Stimulated activated CD4-positive, alpha-beta T cell treated with anti-CD3 and anti-CD28 coated beads, Interleukin-15, amount 100 ng/mL, for 48 hours (primary cell): ENCODE results near the gene ASCC3.

Experiments
- DNase-seq, 2 donors: peaks; one replicate each; pipeline ENCODE4 v3.0.0-alpha.2; 2020; ENCODE audit warnings: low read depth in 2 of 2

The ASCC3 gene

GRCh38 chr6:100730001-100730980 lies 150.8 kb downstream of the ASCC3 start:
- DNase-seq = no peak

- DNase-seq = no peak
Observed at GRCh38 chr6:100726666-100727065, 154.5 kb downstream of the ASCC3 start.

GRCh38 chr6:100724696-100725095 lies 156.4 kb downstream of the ASCC3 start:
- no peak for DNase-seq

DNA sequence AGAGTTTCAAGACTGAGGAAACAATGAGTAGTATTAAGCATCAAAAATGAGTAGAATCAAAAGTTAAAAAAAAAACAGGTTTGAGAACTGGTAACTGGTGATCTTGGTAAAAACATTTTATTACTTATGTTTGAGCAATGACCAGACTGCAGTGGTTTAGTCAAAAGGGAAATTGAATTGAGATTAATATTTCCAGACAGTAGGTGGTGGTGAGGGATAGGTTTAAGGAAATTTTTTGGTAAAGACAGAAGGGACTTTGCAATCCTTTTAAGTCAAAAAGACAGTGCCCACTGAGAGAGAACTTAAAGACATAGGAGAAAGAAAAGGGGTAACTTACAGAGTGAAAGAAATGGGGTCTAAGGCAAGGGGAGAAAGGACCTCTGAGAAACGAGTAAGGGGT lies 156.9 kb downstream of the ASCC3 start:
- no peak for DNase-seq

DNA sequence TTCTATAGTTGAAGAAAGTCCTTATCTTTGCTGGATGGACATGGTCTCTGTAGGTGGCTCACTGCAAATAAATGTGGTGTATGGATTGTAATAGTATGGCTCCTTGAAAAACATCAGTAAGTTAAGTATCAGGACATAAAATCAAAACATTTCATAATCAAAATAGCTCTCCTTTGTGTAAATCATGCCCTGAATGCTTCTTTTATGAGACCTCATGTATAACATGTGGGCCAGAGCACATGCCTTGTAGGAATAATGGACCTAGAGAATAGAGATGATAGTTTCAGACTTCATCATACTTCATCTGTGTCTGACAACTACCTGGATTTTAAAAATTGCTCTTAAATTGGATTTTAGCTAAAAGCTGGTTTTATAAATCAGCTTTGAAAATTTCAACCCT lies 159.9 kb downstream of the ASCC3 start:
- DNase-seq = no peak

DNA sequence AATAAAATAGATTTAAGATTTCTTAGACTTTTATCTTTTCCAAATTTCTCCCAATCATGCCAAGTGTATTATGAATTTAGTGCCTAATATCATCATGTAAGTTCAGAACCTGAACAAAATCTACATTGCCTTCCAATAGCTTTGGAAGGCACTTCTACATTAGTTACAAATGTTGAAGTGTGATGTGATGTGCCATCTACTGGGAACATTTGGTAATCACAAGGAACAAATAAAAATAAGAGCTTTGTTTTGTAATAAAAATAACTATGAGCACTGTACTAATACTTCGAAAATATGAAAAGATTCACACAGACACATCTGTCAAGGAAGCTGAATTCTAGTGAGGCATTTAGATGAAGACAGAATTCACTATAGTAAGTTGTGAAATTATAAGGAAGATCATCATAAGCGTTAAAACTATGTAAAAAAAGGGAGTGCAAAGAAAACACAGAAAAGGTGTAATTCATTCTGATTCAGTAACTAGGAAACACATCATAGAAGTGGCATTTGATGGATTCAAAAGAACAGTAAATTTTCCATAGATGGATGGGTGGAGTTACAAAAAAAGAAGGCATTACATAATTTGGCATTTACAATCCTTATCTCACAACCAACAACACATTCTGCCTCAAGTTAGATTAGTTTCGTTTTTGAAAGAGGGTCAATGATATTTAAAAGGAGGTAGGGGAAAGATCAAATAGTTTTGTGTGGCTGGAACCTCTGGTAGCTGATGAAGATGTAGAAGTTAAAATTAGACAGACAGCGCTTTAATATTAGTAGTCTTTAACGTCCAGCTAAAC lies 161.0 kb downstream of the ASCC3 start:
- DNase-seq = no peak

DNA sequence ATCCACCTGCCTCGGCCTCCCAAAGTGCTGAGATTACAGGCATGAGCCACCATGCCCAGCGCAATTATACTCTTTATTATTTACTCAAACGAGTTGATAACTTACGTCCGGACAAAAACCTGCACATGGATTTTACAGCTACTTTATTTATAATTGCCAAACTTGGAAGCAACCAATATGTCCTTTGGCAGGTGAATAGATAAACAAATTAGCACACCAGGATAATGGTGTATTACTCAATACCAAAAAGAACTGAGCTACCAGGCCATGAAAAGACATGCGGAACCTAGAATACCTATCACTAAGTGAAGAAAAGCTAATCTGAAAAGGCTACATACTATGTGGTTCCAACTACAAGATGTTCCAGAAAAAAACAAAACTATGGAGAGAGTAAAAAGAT lies 168.1 kb downstream of the ASCC3 start:
- no peak for DNase-seq

DNA sequence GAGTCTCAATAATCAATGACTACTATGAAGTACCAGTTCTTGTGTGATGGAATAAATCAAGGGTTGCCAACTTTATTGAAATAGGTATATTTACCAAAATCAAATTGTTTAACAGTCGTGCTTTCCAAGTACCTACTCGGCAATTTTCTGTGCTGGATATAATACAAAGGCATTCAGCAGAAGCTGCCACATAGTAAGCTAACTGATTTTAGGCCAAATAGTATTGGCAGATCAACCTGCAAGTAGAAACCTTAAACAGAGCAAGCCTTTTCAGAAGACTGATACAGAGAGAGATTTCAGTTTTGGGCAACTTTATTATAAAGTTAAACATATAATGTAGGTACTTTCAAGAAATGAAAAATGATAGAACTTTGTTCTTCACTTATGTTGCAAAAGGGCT lies 174.6 kb downstream of the ASCC3 start:
- DNase-seq = no peak

GRCh38 chr6:100704961-100705360 lies 176.2 kb downstream of the ASCC3 start:
- no peak for DNase-seq

GRCh38 chr6:100701728-100702127 lies 179.4 kb downstream of the ASCC3 start:
- no peak for DNase-seq

- no peak for DNase-seq
Observed at GRCh38 chr6:100700009-100700408, 181.1 kb downstream of the ASCC3 start.

- DNase-seq = no peak
Observed at GRCh38 chr6:100695445-100695844, 185.7 kb downstream of the ASCC3 start.

GRCh38 chr6:100693249-100693927 lies 187.7 kb downstream of the ASCC3 start:
- no peak for DNase-seq

GRCh38 chr6:100691972-100692371 lies 189.2 kb downstream of the ASCC3 start:
- no peak for DNase-seq

GRCh38 chr6:100686216-100686615 lies 194.9 kb downstream of the ASCC3 start:
- DNase-seq = no peak

DNA sequence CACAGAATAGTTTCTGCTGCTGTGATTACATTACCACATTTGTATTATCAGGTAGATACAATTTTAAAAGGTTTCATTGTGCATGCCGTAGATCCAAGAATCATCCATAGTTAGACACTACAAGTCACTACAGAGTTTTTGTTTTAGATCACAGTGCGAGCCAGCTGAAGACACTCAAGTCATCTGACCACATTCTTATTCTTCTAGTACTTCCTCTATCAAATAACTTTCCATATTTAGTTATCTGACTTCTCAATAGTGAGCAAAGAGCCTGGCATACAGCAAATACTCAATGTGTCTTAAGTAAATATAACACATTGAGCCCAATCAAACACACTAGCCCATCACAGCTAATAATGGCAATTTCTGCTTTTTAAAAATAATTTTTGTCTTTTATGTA lies 195.4 kb downstream of the ASCC3 start:
- no peak for DNase-seq

- DNase-seq = no peak
Observed at GRCh38 chr6:100680163-100680562, 201.0 kb downstream of the ASCC3 start.

DNA sequence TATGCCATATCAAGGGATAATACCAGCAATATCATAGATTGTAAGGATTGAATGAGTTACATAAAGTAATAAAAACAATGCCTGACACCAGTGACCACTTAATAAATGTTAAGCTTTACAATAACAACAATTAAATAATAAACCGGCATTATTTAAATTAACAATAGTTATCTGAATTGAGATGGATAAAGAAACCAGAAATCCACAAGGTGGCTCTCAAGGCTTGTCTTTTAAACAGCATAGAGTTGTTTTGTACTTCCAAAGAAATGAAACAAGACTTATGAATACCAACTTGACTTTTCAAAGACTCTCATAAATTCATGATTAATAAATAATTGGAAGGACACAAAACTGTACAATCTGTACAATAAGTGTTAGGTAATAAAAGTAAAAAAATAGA lies 203.1 kb downstream of the ASCC3 start:
- DNase-seq = no peak

- DNase-seq = no peak
Observed at GRCh38 chr6:100677240-100677639, 203.9 kb downstream of the ASCC3 start.

GRCh38 chr6:100673641-100674040 lies 207.5 kb downstream of the ASCC3 start:
- no peak for DNase-seq

- no peak for DNase-seq
Observed at GRCh38 chr6:100671740-100672139, 209.4 kb downstream of the ASCC3 start.

DNA sequence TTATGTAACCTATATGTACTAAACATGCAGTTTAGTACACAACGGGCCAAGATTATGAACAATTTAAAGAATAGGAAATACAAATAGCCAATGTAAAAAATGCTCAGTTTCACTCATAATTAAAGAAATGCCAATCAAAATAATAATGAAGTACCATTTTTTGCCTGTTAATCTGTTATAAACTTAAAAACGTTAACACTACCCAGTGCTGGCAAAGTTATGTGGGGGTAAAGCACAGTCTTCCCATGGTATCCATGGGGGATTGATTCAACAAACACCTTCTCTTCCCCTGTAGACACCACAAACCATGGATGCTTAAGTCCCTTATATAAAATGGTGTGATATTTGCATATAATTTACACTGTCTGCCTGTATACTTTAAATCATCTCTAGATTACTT lies 211.1 kb downstream of the ASCC3 start:
- DNase-seq = no peak
